Measurements from ENCODE around the gene WDR37.

GRCh38 chr10:1171182-1171581, 115.0 kb downstream of the WDR37 start:
- no peak for TF ChIP-seq CTCF (IDR thresholded peaks at IDR 0.05)
- TF ChIP-seq POLR2A (IDR thresholded peaks at IDR 0.05): no peak
